COLO668 (cell line): ENCODE results near the gene ICAM2.

Experiments used
- DNase-seq: peaks from one replicate; lab custom pipeline; 2025; ENCODE audit not compliant: unreplicated experiment; lab: John Stamatoyannopoulos, UW

ICAM2 gene

DNA sequence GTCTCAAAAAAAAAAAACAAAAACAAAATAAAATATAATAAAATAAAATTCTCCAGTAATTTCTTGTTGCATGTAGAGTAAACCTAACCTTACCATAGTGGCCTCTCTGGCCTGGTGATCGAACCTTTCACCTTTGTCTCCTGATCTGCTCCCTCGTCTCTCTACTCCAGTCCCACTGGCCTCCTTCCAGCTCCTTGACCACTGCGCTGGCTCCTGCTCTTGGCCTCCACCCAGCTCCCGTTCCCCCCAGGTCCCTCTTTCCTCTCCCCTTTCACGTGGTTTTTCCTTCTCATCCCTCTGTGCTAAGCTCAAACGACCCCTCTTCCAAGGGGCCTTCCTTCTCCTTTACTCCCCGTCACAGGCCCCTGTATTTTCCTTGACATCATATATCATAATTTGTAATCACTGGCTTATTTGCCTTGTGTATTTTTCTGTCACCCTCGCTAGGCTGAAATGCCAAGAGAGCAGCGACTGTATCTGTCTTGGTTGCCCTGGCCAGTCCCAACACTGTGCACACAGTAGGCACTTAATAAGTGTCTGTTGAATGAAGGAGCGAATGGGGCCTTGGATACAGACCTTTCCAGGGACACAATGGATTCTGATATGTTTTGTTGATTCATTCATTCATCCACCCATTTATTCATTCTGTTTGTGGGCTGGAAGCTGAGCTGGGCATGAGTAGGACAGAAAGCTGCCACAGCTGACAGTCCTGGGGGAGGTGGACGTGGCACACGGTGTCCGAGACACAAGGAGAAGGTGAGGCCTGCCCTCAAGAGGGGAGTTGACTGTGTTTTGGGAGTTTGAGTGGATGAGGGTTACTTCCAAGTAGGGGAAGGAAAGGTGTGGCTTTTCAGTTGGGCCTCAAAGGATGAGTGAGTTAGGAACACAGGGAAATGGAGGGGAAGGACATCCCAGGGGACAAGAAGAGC is 41.9 kb downstream of the ICAM2 start:
- no peak for DNase-seq

DNA sequence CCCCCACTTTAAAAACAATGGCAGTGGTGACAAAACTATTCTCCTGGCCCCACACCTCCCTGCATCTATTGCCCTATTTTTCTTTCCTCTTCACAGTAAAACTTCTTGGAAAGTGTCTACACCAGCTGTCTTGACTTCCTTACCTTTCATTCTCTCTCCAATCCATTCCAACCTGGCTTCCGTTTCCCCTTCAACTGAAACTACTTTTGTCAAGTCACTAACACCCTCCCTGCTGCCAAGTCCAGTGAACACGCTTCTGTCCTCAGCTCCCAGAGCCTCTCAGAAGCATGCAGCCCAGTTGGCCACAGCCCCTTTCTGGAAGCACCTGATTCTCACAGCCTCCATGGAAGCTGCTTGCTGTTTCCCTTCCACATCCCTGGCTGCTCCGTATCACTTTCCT is 43.7 kb downstream of the ICAM2 start:
- DNase-seq, result no peak

DNA sequence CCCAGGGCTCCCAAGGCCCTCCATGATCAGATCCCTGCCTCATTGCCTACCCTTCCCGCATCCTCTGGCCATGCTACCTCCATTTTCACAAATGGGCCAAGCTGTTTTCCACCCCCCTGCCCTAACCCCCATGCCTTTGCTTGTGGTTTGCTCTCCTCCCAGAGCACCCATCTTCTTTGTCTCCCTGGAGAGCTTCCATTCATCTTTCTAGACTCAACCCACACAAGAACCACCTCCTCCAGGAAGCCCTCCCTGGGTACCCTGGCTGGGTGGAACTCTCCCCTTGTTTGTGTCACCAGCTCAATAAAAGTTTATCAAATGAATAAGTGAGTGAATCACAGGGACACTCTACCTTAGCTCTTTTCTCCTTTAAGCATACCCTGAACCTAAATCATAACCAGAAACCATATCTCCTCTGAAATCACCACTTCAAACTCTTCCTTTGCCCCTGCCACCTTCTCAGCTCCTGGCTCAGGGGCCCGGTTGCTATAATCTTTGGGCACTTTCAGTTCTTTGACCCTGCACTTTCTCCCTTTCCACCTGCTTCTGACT is 44.8 kb downstream of the ICAM2 start:
- no peak for DNase-seq

DNA sequence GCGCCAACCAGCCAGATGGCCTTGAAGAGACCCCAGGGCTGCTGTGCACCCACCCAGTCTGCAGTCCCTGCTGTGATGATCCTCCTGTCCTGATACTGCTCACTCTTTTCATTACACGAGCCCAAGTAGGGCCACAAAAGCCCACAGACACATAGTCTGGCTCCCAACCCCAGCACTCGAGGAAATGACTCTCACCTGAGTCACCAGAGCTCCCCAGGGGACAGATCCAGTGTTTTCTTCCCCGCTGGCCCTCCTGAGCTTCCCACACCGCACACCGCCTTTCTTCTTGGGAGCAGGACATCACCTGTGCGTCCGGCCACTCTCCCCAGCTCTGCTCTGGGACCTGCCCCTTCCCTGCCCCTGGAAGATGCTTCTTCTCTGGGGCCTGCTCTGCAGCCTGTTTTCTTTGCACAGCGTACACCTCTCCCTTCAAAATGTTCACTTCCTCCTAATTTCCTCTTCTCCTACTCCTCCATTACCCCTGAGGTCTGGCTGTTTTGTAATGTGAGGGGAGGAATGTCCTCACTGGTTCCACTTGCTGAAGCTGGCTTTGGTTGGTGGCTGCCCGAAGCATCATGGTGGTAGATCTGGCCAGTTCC is 45.7 kb downstream of the ICAM2 start:
- DNase-seq, result no peak

DNA sequence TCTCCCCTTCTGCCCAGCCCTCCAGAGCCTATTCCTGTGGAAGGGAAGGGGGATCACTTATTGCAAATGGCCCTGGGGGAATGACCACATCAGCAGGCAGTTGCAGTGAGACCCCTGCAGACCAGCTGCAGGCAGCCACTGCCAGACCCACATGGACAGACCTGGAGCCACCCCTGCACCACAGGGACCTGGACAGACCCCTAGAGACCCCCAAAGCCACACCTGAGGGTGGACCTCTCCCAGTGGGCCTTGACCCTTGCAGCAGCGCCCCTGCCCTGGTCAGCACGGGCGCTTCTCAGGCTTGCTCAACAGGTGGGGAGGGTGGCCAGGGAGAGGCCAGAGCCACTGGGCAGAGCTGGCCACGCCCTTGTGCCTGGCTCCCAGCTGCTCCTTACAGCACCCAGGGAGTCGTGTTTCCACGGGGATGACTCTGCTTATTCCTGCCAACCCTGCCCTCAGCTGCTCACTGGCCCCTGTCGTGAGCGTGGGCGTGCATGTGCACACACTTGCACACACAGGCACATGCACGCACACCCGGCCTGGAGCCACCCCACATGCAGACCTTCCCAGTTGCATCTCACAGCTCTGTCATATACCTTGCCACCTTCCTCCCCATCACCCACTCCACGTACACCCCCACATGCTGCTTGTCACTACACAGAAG is 46.4 kb downstream of the ICAM2 start:
- DNase-seq, result peak; percentile 34

DNA sequence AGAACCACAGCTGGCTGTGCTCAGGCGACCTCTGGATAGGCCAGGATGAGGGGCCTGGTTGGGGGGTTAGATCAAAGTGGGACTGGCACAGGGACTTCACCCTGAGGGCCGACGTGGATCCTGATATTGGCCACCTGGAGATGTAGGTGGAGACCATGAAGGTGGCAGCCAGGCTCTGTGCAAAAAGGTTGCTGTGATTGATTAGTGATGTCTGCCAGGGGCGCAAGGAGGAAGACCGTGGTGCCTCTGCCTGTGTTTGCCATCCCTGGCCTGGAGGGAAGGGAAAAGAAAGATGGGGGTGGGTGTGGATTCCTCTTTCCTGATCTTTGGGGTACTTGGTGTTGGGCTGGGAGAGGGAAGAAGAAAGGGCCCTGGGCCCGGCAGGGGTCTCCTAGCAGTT is 47.2 kb downstream of the ICAM2 start:
- DNase-seq, result no peak

DNA sequence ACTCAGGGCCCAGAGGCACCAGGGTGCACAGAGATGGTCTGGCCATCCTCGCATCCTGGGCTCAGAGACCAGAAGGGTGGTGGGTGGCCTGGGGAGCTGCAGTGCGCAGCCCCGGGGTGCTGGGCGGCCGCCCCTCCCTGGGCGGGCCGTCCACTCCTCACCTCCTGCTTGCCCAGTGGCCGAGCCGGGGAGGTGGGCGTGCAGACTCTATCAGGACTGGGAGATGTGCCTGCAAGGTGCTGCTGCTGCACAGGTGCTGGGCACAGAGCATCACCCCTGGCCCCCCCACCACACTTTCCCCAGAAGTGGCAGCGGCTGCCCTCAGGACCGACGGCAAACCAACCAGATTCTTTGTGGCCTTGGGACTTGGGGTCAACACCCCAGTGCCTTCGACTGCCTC is 47.6 kb downstream of the ICAM2 start, which contains the start of gene SCN4A:
Gene SCN4A, minus strand, starts transcription at position 123 of the 400 bp plus-strand sequence. Its CDS starts 77 bp downstream, at position 46.
- no peak for DNase-seq

DNA sequence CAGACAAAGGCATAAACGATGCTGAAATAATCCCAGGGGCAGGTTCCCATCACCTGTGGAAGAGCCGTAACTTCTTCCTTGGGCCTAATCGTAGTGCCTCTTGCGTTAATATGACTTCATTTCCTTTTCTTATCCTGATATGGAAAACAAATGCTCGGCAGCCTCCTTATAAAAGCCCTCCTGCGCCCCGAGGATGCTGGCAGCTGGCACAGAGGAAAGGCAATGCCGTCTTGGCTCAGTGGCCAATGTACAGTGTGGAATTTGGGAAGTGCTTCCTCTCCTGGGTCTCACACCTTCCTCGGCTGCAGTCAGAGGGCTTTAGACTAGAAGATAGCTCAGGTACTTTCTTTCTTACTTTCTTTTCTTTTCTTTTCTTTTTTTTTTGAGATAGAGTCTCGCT is 51.2 kb downstream of the ICAM2 start:
- no peak for DNase-seq

DNA sequence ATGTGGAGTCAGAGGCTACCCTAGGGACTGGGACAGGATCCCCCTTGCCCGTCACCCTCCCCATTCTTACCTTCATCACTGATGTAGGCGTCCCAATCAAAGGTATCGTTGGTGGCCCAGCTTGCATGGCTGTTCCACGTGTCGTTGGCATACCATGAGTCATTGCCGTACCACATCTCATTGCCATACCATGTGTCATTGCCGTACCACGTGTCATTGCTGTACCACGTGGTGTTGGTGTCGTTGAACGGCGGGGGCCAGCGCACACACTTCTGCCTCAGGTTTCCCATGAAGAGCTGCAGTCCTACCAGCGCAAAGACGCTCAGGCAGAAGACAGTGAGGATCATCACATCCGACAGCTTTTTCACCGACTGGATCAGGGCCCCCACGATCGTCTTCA is 52.5 kb downstream of the ICAM2 start:
- no peak for DNase-seq

DNA sequence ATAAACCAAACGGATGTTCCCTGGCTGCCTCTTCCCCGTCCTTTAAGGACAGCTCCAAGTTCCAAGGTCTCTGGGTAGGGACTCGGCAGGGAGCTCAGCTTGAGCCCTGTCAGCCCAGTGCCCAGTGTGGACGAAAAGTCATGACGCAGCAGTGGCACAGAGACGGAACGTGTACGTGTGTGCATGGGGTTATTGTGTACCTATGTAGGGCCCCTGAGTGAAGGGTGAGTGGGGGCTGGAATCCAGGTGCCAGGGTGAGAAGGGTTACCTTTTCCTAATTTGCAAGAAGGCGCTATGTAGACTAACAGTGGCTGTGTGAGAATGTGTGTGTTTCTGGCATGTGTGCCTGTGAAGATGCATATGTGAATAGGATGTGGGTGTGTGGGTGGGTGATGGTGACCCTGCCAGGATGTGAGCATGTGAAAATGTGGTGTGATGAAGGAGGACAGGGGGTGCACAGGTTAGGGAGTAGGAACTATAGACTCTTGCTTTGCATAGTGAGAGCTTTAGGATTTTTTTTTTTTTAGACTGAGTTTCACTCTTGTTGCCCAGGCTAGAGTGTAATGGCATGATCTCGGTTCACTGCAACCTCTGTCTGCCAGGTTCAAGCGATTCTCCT is 53.7 kb downstream of the ICAM2 start:
- no peak for DNase-seq

DNA sequence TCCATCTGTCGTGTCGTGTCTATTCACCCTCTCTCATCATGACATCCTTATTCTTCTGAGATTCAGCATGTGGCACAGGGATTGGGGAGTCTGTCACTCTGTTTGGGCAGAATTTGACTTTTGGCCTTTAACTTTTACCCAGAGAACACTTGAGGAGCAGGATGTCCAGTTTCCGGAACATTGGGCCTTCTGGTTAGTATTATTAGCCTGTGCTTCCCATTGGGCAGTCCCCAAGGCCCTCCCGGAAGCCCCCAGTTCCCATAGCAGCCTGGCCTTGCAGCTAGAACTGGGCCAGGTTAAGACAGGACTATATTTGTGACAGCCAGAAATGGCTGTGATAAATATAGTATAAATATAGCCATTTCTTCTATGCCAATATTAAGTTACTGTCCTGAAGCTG is 57.3 kb downstream of the ICAM2 start:
- DNase-seq, result no peak

DNA sequence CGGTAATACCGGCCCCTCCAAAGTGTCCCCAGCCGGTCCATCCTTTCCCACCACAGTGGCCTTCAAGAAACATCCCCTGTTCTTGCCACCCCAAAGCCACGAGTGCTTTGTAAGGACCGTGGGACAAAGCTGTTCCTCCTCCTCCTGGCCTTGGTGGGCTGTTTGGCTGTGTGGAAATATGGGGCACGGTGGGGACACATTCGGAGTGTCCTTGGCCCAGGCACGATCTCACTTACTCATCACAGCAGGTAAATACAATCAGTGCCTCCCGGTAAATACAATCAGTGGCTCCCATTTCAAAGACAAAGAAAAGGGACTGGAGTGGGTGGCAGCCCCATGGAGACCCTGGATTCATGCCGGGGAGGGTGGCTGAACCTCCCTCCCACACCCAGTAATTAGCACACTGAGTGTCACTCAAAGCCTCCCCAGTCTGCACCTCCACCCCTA is 58.1 kb downstream of the ICAM2 start:
- no peak for DNase-seq

DNA sequence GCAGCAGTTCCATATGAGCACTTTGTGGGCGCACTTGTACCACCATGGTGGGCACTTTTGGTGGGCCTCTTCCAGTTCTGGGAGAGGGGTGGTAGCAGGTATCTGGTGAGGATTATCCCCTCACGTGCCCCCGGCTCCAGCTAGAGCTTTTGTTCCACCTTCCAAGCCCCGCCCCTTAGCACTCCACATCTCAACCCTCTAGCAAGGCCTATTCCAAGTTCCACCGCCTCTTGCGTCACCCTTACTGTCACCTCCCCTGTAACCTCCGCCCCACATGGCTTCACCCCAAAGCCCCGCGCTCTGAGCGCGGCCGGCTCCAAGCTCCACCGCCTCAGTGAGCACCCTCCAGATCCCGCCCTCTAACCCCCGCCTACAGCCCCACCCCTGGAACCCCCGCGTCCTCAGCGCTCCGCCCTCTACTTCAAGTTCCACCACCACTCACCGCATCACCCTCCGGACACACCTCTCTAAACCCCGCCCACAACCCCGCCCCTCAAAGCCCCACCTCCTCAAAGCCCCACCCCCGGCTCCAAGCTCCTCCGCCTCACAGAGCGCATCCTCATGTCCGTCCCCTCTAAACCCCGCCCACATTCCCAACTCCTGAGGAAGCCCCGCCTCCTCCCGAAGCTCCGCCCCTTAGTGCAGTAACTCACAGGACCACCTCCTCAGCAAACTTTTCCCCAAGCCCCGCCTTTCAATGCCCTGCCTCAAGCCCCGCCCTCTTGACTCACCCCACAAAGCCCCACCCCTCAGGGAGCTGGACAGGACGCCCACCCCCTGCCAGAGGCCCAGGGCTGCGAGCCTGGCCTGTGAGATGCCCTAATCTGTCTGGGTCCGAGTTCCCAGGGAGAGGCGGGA is 58.8 kb downstream of the ICAM2 start:
- peak; percentile 4 for DNase-seq

DNA sequence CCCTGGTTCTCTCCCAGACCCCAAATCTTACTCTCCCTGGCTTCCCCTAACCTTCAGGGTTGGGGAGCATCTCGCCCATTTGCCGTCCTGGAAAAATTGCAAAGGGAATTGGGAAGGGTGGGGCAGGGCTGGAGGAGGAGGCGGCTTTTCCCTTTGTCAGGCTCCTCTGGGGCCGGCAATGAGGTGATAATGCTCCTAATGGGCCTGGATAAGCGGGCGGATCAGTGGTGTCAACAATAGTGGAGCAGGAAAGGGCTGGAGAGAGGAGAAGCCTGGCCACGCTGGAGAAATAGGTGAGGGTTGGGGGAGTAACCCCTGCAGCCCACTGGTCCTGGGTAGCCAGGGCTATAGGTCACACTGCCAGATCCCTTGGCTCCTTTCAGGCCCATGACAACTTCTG is 60.0 kb downstream of the ICAM2 start:
- no peak for DNase-seq

DNA sequence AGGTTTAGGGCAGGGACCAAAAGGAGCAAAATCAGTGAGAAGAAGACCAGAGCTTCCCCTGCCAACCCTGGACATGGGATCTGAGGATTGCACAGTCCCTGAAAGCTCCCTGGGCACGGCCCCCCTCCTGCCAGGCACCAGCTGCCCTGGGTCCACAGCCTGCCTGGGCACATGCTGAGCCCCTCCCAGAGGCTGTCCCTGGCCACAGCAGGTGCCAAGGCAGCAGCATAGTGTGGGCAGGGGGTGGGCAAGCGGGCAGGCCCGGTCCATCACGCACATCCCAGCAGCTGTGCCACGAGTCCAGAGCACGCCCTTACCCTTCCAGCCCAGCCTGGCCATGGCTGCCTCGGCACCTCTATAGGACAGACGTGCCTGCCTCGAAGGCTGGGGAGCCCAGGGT is 60.4 kb downstream of the ICAM2 start:
- DNase-seq, result no peak

DNA sequence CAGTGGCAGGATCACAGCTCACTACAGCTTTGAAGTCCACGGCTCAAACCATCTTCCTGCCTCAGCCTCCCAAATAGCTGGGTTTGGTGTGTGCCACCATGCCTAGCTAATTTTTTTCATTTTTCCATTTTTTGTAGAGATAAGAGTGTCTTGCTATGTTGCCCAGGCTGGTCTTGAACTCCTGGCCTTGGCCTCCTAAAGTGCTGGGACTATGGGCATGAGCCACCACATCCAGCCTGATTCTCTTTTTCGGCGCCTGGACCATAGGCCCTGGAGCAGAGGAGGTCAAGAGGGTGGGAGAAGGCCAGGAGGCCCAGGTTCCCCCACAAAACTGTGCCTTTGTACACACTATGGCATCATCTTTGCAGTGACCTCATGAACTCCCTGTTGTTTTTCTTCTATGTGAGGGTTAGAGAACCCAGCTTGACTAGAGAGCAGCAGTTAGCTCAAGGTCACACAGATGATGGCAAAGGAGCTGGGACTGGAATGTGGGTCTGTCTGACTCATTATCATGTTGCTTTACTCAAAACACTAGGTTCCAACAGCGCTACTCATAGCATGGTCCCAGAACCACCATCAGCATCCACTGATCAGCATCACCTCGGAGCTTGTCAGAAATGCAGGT is 64.0 kb downstream of the ICAM2 start:
- no peak for DNase-seq

DNA sequence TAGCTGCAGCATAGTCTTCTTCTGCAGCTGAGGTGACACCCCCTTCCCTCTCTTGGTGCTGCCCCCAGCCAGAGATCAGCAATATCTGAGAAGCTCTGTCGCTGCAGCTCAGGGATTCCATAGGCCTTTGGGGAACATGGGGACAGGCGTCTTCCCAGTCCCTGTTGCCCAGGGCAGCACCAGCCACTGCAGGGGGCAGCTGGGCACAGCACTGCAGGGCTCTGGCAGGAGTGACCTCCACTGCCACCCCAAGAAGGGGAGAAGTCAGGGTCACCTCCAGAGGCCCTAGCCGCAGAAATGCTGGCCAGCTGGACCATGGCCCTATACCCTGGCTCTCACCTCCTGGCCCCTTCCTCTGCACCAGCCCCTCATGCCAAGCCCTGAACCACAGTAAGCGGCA is 64.6 kb downstream of the ICAM2 start:
- DNase-seq, result no peak

DNA sequence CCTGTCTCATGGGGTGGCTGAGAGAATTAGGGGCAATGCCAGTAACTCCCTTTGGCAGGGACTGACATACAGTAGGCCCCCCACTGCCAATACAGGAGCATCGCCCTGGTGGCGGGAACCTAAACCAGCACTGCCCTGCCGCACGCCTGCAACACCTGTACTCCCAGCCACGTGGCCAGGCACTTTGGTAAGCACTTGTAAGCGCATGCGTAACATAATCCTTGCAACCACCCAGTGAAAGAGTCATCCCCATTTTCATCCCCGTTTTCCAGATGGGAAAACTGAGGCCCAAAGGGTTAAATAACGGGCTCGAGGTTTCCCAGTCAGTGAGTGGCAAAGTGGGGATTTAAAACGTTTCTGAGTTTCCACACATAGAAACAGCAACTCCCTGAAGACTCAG is 65.2 kb downstream of the ICAM2 start:
- DNase-seq, result no peak

DNA sequence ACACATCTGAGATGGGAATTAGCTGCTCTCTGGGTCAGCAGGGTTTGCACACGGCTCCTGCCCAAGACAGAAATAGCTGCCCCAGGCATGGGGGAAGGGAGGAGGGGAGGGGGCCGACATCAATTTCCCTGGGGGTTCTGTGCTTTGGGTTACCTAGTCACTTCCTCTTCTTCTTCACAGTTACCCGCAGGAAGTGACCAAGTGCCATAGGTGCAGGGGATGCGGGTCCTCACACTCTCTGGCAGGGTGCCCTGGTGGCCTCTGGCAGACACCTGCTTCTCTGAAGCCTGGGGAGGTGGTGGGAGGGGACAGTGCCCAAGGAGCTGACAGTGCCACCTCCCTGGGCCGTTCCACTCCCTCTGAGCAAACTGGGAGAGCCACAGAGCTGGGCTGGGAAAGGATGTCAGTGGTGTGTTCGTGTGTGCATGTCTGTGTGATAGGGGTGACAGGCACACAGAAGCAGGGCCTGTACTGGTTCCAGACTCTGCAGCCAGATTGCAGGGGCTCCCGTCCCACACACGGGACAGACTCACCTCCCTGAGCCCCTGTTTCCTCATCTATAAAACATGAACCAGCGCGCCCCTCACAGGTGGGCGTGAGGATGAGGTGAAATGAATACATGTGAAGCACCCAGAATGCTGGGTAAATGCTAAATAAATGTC is 65.9 kb downstream of the ICAM2 start:
- peak; percentile 2 for DNase-seq
